Activated CD4-positive, alpha-beta memory T cell treated with anti-CD3 and anti-CD28 coated beads for 36 hours (primary cell): ENCODE results near the gene HLA-DMB. TPM values are rescaled to one million over a fixed set of nuclear protein-coding genes. Genes with fewer than 3 reads are reported as not detected.

Experiments used
- CTCF ChIA-PET: fragments of 350-600 bp; sonication (Branson Sonifier 250); formaldehyde crosslinking; loops from one replicate; lab custom pipeline; 2021; ENCODE audit warnings: antibody characterized with exemption, inconsistent platforms; lab: Charles Lee
- POLR2A ChIA-PET: fragments of 350-600 bp; sonication (Branson Sonifier 250); formaldehyde crosslinking; loops from one replicate; lab custom pipeline; 2021; ENCODE audit warnings: antibody characterized with exemption; lab: Charles Lee
- DNase-seq: peaks from one replicate; pipeline ENCODE4 v3.0.0-alpha.2; 2020
- H3K27ac Mint-ChIP-seq: one replicate; pipeline ENCODE4 v1.8.0; 2021; ENCODE audit warnings: mixed read lengths
- H3K27me3 Mint-ChIP-seq: one replicate; pipeline ENCODE4 v1.8.0; 2021; ENCODE audit warnings: mixed read lengths
- H3K36me3 Mint-ChIP-seq: one replicate; pipeline ENCODE4 v1.8.0; 2021; ENCODE audit warnings: mixed read lengths
- H3K4me1 Mint-ChIP-seq: one replicate; pipeline ENCODE4 v1.8.0; 2021; ENCODE audit warnings: low read depth, mixed read lengths
- H3K4me3 Mint-ChIP-seq: one replicate; pipeline ENCODE4 v1.8.0; 2021; ENCODE audit warnings: mild to moderate bottlenecking, mixed read lengths
- H3K9me3 Mint-ChIP-seq: one replicate; pipeline ENCODE4 v1.8.0; 2021; ENCODE audit warnings: mixed read lengths
- intact Hi-C: fragments of 100-400 bp; cut with micrococcal nuclease; formaldehyde crosslinking; loops from one replicate; pipeline ENCODE4 v1.15.1; 2023
- total RNA-seq, 2 experiments: library from RNA; stranded (reverse); gene quantifications; one replicate each; pipeline ENCODE4 v1.2.3, GENCODE V29; 2021

Gene HLA-DMB
- total RNA-seq, 2 experiments from 2014 or later, result 1.6 to 1.9 TPM

- H3K4me3 Mint-ChIP-seq, result no peak overlapping the region
- intact Hi-C loops, result no loop called here
- H3K27ac Mint-ChIP-seq, result no peak overlapping the region
- H3K27me3 Mint-ChIP-seq, result peaks cover 5% of the 10 kb centered on the region
- peaks cover 3% of the 10 kb centered on the region for H3K36me3 Mint-ChIP-seq
- CTCF ChIA-PET, result interaction anchor here (0.6 to 1.8 kb wide), 9 partner anchors 19 to 1718 kb away, joined by 3 to 9 read pairs (median 4); partner anchors contain the start of gene HLA-DMA
- POLR2A ChIA-PET, result interaction anchor here (0.6 kb wide), 1 partner anchor 77 kb away, joined by 4 read pairs; no protein-coding TSS in a partner anchor
- H3K4me1 Mint-ChIP-seq, result no peaks in the 10 kb centered on the region
- DNase-seq, result no peak
- no peaks in the 10 kb centered on the region for H3K9me3 Mint-ChIP-seq
Measured at GRCh38 chr6:32905078-32905477, 35.8 kb downstream of the HLA-DMB start.

GRCh38 chr6:32903952-32904351, 36.9 kb downstream of the HLA-DMB start:
- CTCF ChIA-PET, result interaction anchor here (0.5 to 1.9 kb wide), 9 partner anchors 18 to 80 kb away, joined by 3 to 9 read pairs (median 4); partner anchors contain the start of genes HLA-DMA and TAP2
- Mint-ChIP-seq H3K36me3 (peaks cover 3% of the 10 kb centered on the region), H3K4me1 (no peaks in the 10 kb centered on the region), H3K4me3 (no peak overlapping the region), H3K9me3 (no peaks in the 10 kb centered on the region), H3K27me3 (peaks cover 2% of the 10 kb centered on the region), H3K27ac (no peak overlapping the region)
- POLR2A ChIA-PET, result interaction anchor here (0.7 kb wide), 1 partner anchor 10 kb away, joined by 3 read pairs; no protein-coding TSS in a partner anchor
- DNase-seq, result no peak
- intact Hi-C loops, result no loop called here

GRCh38 chr6:32895006-32895345, 45.9 kb downstream of the HLA-DMB start:
- no peaks in the 10 kb centered on the region for H3K27me3 Mint-ChIP-seq
- no peaks in the 10 kb centered on the region for H3K9me3 Mint-ChIP-seq
- ChIA-PET POLR2A (interaction anchor here (0.6 to 3.3 kb wide), 11 partner anchors 22 to 380 kb away, joined by 3 to 43 read pairs (median 3); partner anchors contain the start of genes HLA-DMA and TAP2), CTCF (interaction anchor here (0.6 to 5.7 kb wide), 17 partner anchors 9 to 699 kb away, joined by 3 to 57 read pairs (median 5); partner anchors contain the start of genes HLA-DMA, HLA-DMB and TAP2)
- DNase-seq, result no peak
- intact Hi-C loops, result loop anchor here (2.0 kb wide), 1 partner anchor 58 kb away; the partner anchor contains the start of gene HLA-DMA
- peak overlapping the region; percentile 98 for H3K4me3 Mint-ChIP-seq
- peaks cover 35% of the 10 kb centered on the region for H3K4me1 Mint-ChIP-seq
- peak overlapping the region; percentile 94 for H3K27ac Mint-ChIP-seq
- peaks cover 5% of the 10 kb centered on the region for H3K36me3 Mint-ChIP-seq

GRCh38 chr6:32894085-32895005, 46.5 kb downstream of the HLA-DMB start:
- ChIA-PET CTCF (interaction anchor here (0.6 to 5.7 kb wide), 18 partner anchors 9 to 699 kb away, joined by 3 to 57 read pairs (median 4); partner anchors contain the start of genes HLA-DMA, HLA-DMB and TAP2), POLR2A (interaction anchor here (0.6 to 3.3 kb wide), 15 partner anchors 10 to 379 kb away, joined by 3 to 43 read pairs (median 4); partner anchors contain the start of genes BRD2, HLA-DMA and TAP2)
- peaks cover 5% of the 10 kb centered on the region for H3K36me3 Mint-ChIP-seq
- peak; percentile 97 for DNase-seq
- peak overlapping the region; percentile 98 for H3K4me3 Mint-ChIP-seq
- H3K27ac Mint-ChIP-seq, result peak overlapping the region; percentile 94
- no peaks in the 10 kb centered on the region for H3K9me3 Mint-ChIP-seq
- intact Hi-C loops, result loop anchor here (2.0 to 5.0 kb wide), 2 partner anchors 48 to 58 kb away; partner anchors contain the start of genes HLA-DMA and HLA-DMB
- H3K27me3 Mint-ChIP-seq, result no peaks in the 10 kb centered on the region
- H3K4me1 Mint-ChIP-seq, result peaks cover 35% of the 10 kb centered on the region

GRCh38 chr6:32890831-32891230, 50.0 kb downstream of the HLA-DMB start:
- H3K27me3 Mint-ChIP-seq, result no peaks in the 10 kb centered on the region
- ChIA-PET CTCF (interaction anchor here (0.8 to 5.7 kb wide), 4 partner anchors 43 to 94 kb away, joined by 4 to 57 read pairs (median 10); partner anchors contain the start of gene TAP2), POLR2A (no interaction called here)
- no peak for DNase-seq
- peaks cover 1% of the 10 kb centered on the region for H3K36me3 Mint-ChIP-seq
- intact Hi-C loops, result loop anchor here (5.0 kb wide), 1 partner anchor 51 kb away; the partner anchor contains the start of gene HLA-DMB
- no peak overlapping the region for H3K27ac Mint-ChIP-seq
- H3K9me3 Mint-ChIP-seq, result no peaks in the 10 kb centered on the region
- no peak overlapping the region for H3K4me3 Mint-ChIP-seq
- peaks cover 15% of the 10 kb centered on the region for H3K4me1 Mint-ChIP-seq

GRCh38 chr6:32889533-32889932, 51.3 kb downstream of the HLA-DMB start:
- POLR2A ChIA-PET, result no interaction called here
- Mint-ChIP-seq H3K36me3 (no peaks in the 10 kb centered on the region), H3K27ac (no peak overlapping the region), H3K4me1 (peaks cover 6% of the 10 kb centered on the region), H3K9me3 (no peaks in the 10 kb centered on the region), H3K27me3 (no peaks in the 10 kb centered on the region), H3K4me3 (no peak overlapping the region)
- CTCF ChIA-PET, result interaction anchor here (1.3 to 5.8 kb wide), 3 partner anchors 44 to 95 kb away, joined by 5 to 53 read pairs (median 14); partner anchors contain the start of gene HLA-DMA
- no peak for DNase-seq
- intact Hi-C loops, result no loop called here

- no peak overlapping the region for H3K4me3 Mint-ChIP-seq
- no peaks in the 10 kb centered on the region for H3K27me3 Mint-ChIP-seq
- no peaks in the 10 kb centered on the region for H3K4me1 Mint-ChIP-seq
- H3K9me3 Mint-ChIP-seq, result no peaks in the 10 kb centered on the region
- ChIA-PET CTCF (interaction anchor here (1.2 to 5.8 kb wide), 3 partner anchors 45 to 96 kb away, joined by 5 to 53 read pairs (median 15); partner anchors contain the start of gene HLA-DMA), POLR2A (no interaction called here)
- intact Hi-C loops, result no loop called here
- no peak for DNase-seq
- no peak overlapping the region for H3K27ac Mint-ChIP-seq
- no peaks in the 10 kb centered on the region for H3K36me3 Mint-ChIP-seq
Measured at GRCh38 chr6:32888576-32888975, 52.3 kb downstream of the HLA-DMB start.

- Mint-ChIP-seq H3K36me3 (no peaks in the 10 kb centered on the region), H3K9me3 (no peaks in the 10 kb centered on the region), H3K27me3 (no peaks in the 10 kb centered on the region), H3K4me3 (no peak overlapping the region), H3K4me1 (peaks cover 6% of the 10 kb centered on the region), H3K27ac (no peak overlapping the region)
- intact Hi-C loops, result no loop called here
- POLR2A ChIA-PET, result no interaction called here
- no peak for DNase-seq
- CTCF ChIA-PET, result interaction anchor here (1.2 to 5.8 kb wide), 4 partner anchors 46 to 98 kb away, joined by 5 to 108 read pairs (median 34); partner anchors contain the start of gene HLA-DMA
Measured at GRCh38 chr6:32887616-32888015, 53.2 kb downstream of the HLA-DMB start.

- Mint-ChIP-seq H3K36me3 (no peaks in the 10 kb centered on the region), H3K27ac (no peak overlapping the region), H3K27me3 (no peaks in the 10 kb centered on the region), H3K4me3 (no peak overlapping the region), H3K9me3 (no peaks in the 10 kb centered on the region), H3K4me1 (peaks cover 9% of the 10 kb centered on the region)
- CTCF ChIA-PET, result interaction anchor here (1.0 to 5.8 kb wide), 16 partner anchors 8 to 133 kb away, joined by 3 to 108 read pairs (median 6); partner anchors contain the start of genes BRD2, HLA-DMA and TAP2
- POLR2A ChIA-PET, result interaction anchor here (1.1 kb wide), 1 partner anchor 85 kb away, joined by 4 read pairs; no protein-coding TSS in a partner anchor
- intact Hi-C loops, result no loop called here
- no peak for DNase-seq
Measured at GRCh38 chr6:32886681-32887383, 54.0 kb downstream of the HLA-DMB start.

- no peaks in the 10 kb centered on the region for H3K9me3 Mint-ChIP-seq
- DNase-seq, result no peak
- no peaks in the 10 kb centered on the region for H3K36me3 Mint-ChIP-seq
- intact Hi-C loops, result loop anchor here (1.0 to 2.0 kb wide), 2 partner anchors 67 to 99 kb away; partner anchors contain the start of gene HLA-DMA
- ChIA-PET CTCF (interaction anchor here (0.7 to 5.8 kb wide), 31 partner anchors 9 to 134 kb away, joined by 3 to 108 read pairs (median 4); partner anchors contain the start of genes BRD2, HLA-DMA, HLA-DMB and TAP2), POLR2A (interaction anchor here (1.1 kb wide), 1 partner anchor 86 kb away, joined by 4 read pairs; no protein-coding TSS in a partner anchor)
- H3K4me3 Mint-ChIP-seq, result no peak overlapping the region
- H3K27ac Mint-ChIP-seq, result no peak overlapping the region
- H3K4me1 Mint-ChIP-seq, result peaks cover 11% of the 10 kb centered on the region
- no peaks in the 10 kb centered on the region for H3K27me3 Mint-ChIP-seq
Measured at GRCh38 chr6:32885698-32886286, 55.0 kb downstream of the HLA-DMB start.
